Tibial nerve (tissue), 4 donors: ENCODE measurements around the gene CEP126. TPM values are rescaled to one million over a fixed set of nuclear protein-coding genes. Genes with fewer than 3 reads are reported as not detected.

Experiments used
- DNase-seq, 2 donors: peaks; one replicate each; pipeline ENCODE4 v3.0.0-alpha.2; 2019; ENCODE audit warnings: low spot score in 2 of 2
- H3K27ac ChIP-seq, 4 donors: fragments of 200-600 bp; sonication (generic) in 3 of 4; one replicate each; pipeline ENCODE4 v1.5.1; 2017 to 2019; ENCODE audit warnings: mild to moderate bottlenecking in 1 of 4
- H3K27me3 ChIP-seq, 2 donors: fragments of 200-600 bp; sonication (generic) in 1 of 2; one replicate each; pipeline versions ENCODE4 v1.5.1 to v1.6.0; 2017 to 2019
- H3K36me3 ChIP-seq, 3 donors: fragments of 200-600 bp; sonication (generic); one replicate each; pipeline ENCODE4 v1.5.1; 2018 to 2019
- H3K4me1 ChIP-seq, 4 donors: fragments of 200-600 bp; sonication (generic) in 3 of 4; one replicate each; pipeline ENCODE4 v1.5.1; 2017 to 2019
- H3K4me3 ChIP-seq, 4 donors: fragments of 200-600 bp; sonication (generic) in 3 of 4; one replicate each; pipeline ENCODE4 v1.5.1; 2017 to 2019; ENCODE audit warnings: mild to moderate bottlenecking in 1 of 4, moderate library complexity in 1 of 4
- H3K9me3 ChIP-seq, 4 donors: fragments of 200-600 bp; sonication (generic) in 3 of 4; one replicate each; pipeline ENCODE4 v1.5.1; 2017 to 2019
- EP300 ChIP-seq, 2 donors: sonication (generic); formaldehyde crosslinking; IDR thresholded peaks; one replicate each; pipeline ENCODE4 v1.6.1; 2017; ENCODE audit warnings: antibody characterized with exemption in 2 of 2, mild to moderate bottlenecking in 1 of 2
- POLR2A ChIP-seq, 2 donors: fragments of 450-650 bp; IDR thresholded peaks; one replicate each; pipeline ENCODE4 v1.6.1; 2017; ENCODE audit warnings: antibody characterized with exemption in 2 of 2, mild to moderate bottlenecking in 2 of 2, moderate library complexity in 2 of 2
- WGBS, 2 donors: methylation state at CpG; one replicate each; pipeline ENCODE4 v1.1.5; 2018; 5-methylcytosine and 5-hydroxymethylcytosine counted together
- total RNA-seq, 4 donors: library from RNA; depleted of rRNA; stranded (reverse); fragments of >200 nt; gene quantifications; one replicate each; pipeline ENCODE4 v1.1.0, GENCODE V29; 2016
- TF ChIP-seq, protein P1 (sequence below), 5 experiments: fragments of 200-600 bp in 3 of 5; fragments of 450-650 bp in 2 of 5; sonication (generic) in 3 of 5; IDR thresholded peaks; one replicate each; pipeline ENCODE4 v1.5.1; 2016 to 2019; ENCODE audit warnings: antibody characterized with exemption in 5 of 5, mild to moderate bottlenecking in 3 of 5, moderate library complexity in 2 of 5

Gene CEP126, protein sequence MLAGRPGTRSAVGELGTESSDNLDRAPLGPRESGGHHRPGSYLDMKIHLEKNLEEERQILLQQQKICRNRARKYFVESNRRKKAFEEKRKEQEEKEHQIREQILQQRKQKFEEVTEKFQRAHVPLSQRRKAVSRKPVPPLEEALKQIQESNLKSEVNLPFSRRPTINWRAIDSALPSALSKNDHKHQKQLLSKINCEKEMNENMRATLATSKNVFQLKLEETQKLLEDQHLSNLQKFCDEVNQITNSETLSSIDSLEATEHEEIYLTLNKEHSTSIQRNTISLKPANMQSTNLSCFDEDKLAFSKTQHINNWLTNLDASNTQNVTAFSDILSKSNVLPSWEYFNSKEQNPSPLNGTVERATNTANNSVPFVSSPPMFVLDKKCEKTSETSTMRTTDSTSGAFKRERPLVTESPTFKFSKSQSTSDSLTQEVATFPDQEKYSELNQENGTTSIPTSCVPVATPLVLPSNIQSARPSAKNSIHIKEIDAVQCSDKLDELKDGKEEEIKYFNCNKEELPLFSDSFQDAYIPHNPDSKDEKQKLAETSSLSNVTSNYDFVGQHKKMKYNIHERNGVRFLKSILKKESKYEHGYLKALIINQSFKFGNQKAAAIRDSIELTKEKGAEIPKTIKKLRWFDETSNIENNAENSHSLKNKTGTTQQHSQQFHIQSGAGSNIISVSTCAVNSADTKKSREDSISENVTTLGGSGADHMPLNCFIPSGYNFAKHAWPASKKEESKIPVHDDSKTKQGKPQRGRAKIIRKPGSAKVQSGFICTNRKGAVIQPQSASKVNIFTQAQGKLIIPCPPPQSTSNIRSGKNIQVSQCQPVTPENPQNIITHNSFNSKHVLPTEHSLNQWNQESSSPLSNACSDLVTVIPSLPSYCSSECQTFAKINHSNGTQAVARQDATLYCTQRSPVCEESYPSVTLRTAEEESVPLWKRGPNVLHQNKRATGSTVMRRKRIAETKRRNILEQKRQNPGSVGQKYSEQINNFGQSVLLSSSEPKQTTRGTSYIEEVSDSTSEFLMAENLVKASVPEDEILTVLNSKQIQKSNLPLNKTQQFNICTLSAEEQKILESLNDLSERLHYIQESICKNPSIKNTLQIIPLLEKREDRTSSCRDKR
- total RNA-seq: 10 to 100 TPM in 1 of 4 donors, 1 to 10 TPM in 3; 6.6 to 10.7 (median 8.3) TPM

GRCh38 chr11:101914738-101915426 is at the start of gene CEP126:
Gene CEP126 (plus strand): TSS chr11:101915010. CDS start chr11:101915285, 275 bp downstream.
- Histone ChIP-seq H3K9me3 (no peaks in the 10 kb centered on the region), H3K36me3 (no peaks in the 10 kb centered on the region), H3K27ac (peak within 1 kb of the TSS; percentile 75 to 94 (median 89)), H3K4me1 (peaks cover 0 to 24% (median 11%) of the 10 kb centered on the region in 4 donors), H3K4me3 (peak within 1 kb of the TSS; percentile 48 to 82 (median 64)), H3K27me3 (no peaks in the 10 kb centered on the region)
- DNase-seq: peak; percentile 93 to 96
- TF ChIP-seq POLR2A (IDR thresholded peaks at IDR 0.05): peak; percentile 10 to 50
- peak in 1 of 2 donors; percentile 90 for TF ChIP-seq EP300 (IDR thresholded peaks at IDR 0.05)
- TF ChIP-seq, protein P1, sequence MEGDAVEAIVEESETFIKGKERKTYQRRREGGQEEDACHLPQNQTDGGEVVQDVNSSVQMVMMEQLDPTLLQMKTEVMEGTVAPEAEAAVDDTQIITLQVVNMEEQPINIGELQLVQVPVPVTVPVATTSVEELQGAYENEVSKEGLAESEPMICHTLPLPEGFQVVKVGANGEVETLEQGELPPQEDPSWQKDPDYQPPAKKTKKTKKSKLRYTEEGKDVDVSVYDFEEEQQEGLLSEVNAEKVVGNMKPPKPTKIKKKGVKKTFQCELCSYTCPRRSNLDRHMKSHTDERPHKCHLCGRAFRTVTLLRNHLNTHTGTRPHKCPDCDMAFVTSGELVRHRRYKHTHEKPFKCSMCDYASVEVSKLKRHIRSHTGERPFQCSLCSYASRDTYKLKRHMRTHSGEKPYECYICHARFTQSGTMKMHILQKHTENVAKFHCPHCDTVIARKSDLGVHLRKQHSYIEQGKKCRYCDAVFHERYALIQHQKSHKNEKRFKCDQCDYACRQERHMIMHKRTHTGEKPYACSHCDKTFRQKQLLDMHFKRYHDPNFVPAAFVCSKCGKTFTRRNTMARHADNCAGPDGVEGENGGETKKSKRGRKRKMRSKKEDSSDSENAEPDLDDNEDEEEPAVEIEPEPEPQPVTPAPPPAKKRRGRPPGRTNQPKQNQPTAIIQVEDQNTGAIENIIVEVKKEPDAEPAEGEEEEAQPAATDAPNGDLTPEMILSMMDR (IDR thresholded peaks at IDR 0.05): peak in 4 of 5 experiments; percentile 33 to 71 (median 60)
- WGBS, 2 donors: 0% methylated on average over 24 to 38 of the region's 56 CpGs

DNA sequence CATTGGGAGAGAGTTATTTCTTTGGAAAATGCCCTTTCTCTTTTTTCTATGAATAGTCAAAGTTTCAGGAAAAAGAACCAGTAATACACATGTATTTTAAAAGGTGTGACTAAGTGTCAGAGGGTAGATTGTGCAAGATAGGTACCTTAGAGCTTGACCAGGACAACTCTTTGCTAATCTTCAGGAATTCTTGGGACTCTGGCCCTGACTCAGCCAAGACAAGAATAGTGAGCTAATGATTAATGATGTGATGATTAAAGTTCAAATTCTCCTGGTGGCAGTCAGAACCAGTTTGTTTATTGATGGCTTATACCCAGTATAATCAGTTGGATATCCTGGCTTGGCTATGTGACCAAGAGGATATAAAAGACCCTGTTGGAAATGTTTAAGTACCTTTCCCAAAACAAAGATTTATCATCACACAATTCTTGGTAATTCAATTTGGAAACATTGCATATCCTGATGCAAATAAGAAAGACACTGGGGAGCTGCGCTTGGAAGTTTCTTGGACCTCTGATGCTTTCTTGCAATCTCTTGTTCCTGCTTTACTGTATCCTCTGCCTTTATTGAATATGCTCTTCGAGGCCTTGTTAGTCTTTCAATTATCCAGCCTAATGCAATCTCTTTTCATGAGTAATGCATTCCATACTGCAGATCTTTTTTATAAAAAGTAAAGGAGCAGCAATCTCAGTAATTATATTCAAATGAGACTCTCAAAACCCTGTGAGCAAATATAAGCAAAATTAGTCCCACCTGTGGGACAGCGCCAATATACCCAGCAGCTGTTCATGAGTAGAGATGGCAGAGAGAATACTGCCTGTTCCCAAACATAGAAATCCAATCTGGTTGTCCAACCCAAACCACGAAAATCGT is 48.0 kb upstream of the CEP126 start:
- no peak for TF ChIP-seq EP300 (IDR thresholded peaks at IDR 0.05)
- no peak for TF ChIP-seq POLR2A (IDR thresholded peaks at IDR 0.05)
- TF ChIP-seq, protein P1 (IDR thresholded peaks at IDR 0.05): no peak
- H3K36me3 ChIP-seq: no peaks in the 10 kb centered on the region
- H3K9me3 ChIP-seq: peaks cover 0 to 5% (median 0%) of the 10 kb centered on the region in 4 donors
- H3K4me3 ChIP-seq: no peak overlapping the region
- no peaks in the 10 kb centered on the region for H3K27me3 ChIP-seq
- WGBS, 2 donors: 77% methylated on average over 5 of the region's 5 CpGs
- H3K4me1 ChIP-seq: no peaks in the 10 kb centered on the region
- DNase-seq: no peak
- H3K27ac ChIP-seq: no peak overlapping the region

DNA sequence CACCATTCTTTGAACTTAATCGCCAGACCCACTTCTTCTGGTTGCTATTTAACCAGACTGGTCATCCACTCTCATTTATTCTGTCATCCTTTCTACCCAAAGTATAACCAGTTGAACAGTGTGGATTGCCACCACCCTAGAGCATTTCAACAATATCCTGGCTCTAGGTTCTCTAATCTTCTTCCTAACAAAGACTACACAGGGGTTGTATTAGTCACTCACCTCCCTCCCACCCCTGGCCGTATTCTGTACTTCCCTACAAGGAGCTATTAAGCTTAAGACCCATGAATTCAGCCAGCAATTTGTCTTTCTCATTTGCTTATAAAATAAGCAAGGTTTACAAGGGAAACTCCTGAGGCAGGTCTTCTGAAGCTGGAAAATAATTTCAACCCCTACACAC is 46.9 kb upstream of the CEP126 start:
- no peak for TF ChIP-seq POLR2A (IDR thresholded peaks at IDR 0.05)
- Histone ChIP-seq H3K27me3 (no peaks in the 10 kb centered on the region), H3K27ac (no peak overlapping the region), H3K36me3 (no peaks in the 10 kb centered on the region), H3K4me3 (no peak overlapping the region), H3K4me1 (no peaks in the 10 kb centered on the region), H3K9me3 (peaks cover 0 to 5% (median 0%) of the 10 kb centered on the region in 4 donors)
- 65 to 80% methylated on average over 2 of the region's 2 CpGs for WGBS, 2 donors
- no peak for DNase-seq

DNA sequence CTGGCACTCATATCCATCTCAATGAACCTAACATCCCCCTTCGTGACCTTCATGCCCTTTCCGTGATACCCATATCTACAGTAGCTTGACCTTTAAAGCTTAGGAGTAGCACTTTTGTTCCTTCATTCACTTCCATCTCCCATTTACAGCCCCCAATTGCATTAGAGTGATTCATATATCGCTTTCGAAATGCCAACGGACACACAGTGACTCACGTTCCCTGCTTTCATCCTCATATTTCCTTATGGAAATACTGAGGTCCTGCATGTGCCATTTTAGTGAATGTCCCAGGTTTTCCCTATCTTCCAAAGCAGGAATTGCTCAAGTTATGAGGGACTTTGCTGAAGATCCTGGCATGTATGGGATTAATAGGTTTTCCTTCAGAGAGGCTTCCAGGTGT is 44.3 kb upstream of the CEP126 start:
- H3K27me3 ChIP-seq: no peaks in the 10 kb centered on the region
- no peak overlapping the region for H3K27ac ChIP-seq
- no peak overlapping the region for H3K4me3 ChIP-seq
- peaks cover 0 to 4% (median 0%) of the 10 kb centered on the region in 4 donors for H3K9me3 ChIP-seq
- H3K4me1 ChIP-seq: no peaks in the 10 kb centered on the region
- no peak for DNase-seq
- 90 to 95% methylated on average over 6 of the region's 6 CpGs for WGBS, 2 donors
- no peaks in the 10 kb centered on the region for H3K36me3 ChIP-seq
- TF ChIP-seq, protein P1 (IDR thresholded peaks at IDR 0.05): no peak
- no peak for TF ChIP-seq EP300 (IDR thresholded peaks at IDR 0.05)
- TF ChIP-seq POLR2A (IDR thresholded peaks at IDR 0.05): no peak
